GM12878 (cell line): ENCODE data around the gene DPP9. TPM values are rescaled to one million over a fixed set of nuclear protein-coding genes. Genes with fewer than 3 reads are reported as not detected.

Source experiments
- ATAC-seq: fragments of 200-7000 bp; cut with Tn5 transposase; 3 replicates; pipeline ENCODE4 v1.9.1; 2020; ENCODE audit warnings: mild to moderate bottlenecking, moderate library complexity
- BruUV-seq: library from RNA; stranded (reverse); fragments of 400-500 nt; replicated peaks from 2 replicates; lab custom pipeline; 2021; lab: Mats Ljungman, UMichigan
- CTCF ChIA-PET: fragments of 300-600 bp; sonication (Branson Sonifier 250); formaldehyde crosslinking; extraction: SDS; loops from one replicate; lab custom pipeline; 2021; ENCODE audit warnings: inconsistent platforms; lab: Yijun Ruan, JAX
- POLR2A ChIA-PET: fragments of 350-600 bp; formaldehyde crosslinking; extraction: SDS; loops from one replicate; lab custom pipeline; 2021; ENCODE audit warnings: inconsistent platforms; lab: Charles Lee
- RAD21 ChIA-PET: fragments of 300-600 bp; sonication (Branson Sonifier 250); formaldehyde crosslinking; loops from one replicate; lab custom pipeline; 2023; ENCODE audit warnings: antibody characterized with exemption; ENCODE audit not compliant: unreplicated experiment; lab: Charles Lee
- SMC1A ChIA-PET: fragments of 300-600 bp; sonication (Branson Sonifier 250); formaldehyde crosslinking; loops from one replicate; lab custom pipeline; 2023; ENCODE audit not compliant: unreplicated experiment, uncharacterized antibody; lab: Charles Lee
- DNase-seq: peaks from one replicate; pipeline ENCODE4 v3.0.0-alpha.2; 2011; ENCODE audit warnings: low read depth, low spot score
- FAIRE-seq: peaks from 3 replicates; lab custom pipeline; 2011; peaks lifted over from hg19 to GRCh38; lab: Jason Lieb, UNC
- H2AFZ ChIP-seq: 2 replicates; pipeline ENCODE4 v1.6.0; 2011; ENCODE audit warnings: low read depth, low read length, control low read depth; ENCODE audit not compliant: control insufficient read depth
- H3K27ac ChIP-seq: 2 replicates; pipeline ENCODE4 v1.5.1; 2011; ENCODE audit warnings: control low read depth; ENCODE audit not compliant: control insufficient read depth, insufficient read depth
- H3K27me3 ChIP-seq, 2 experiments: replicated peaks in 1 of 2; 2 replicates each; pipeline versions ENCODE4 v1.6.0 to v1.6.1; 2011; ENCODE audit warnings: low read length in 1 of 2; ENCODE audit not compliant: control insufficient read depth in 2 of 2, insufficient read depth in 2 of 2
- H3K36me3 ChIP-seq, 2 experiments: 2 replicates each; pipeline ENCODE4 v1.5.1; 2011; ENCODE audit warnings: low read length in 1 of 2; ENCODE audit not compliant: control insufficient read depth in 2 of 2, insufficient read depth in 2 of 2
- H3K4me1 ChIP-seq: 2 replicates; pipeline ENCODE4 v1.6.1; 2011; ENCODE audit warnings: mild to moderate bottlenecking, low read length, moderate library complexity, mixed read lengths; ENCODE audit not compliant: control insufficient read depth, insufficient read depth
- H3K4me2 ChIP-seq: 2 replicates; pipeline ENCODE4 v1.6.0; 2011; ENCODE audit warnings: control low read depth; ENCODE audit not compliant: control insufficient read depth, insufficient read depth
- H3K4me3 ChIP-seq: fragments of 200-600 bp; sonication (generic); 2 replicates; pipeline ENCODE4 v1.5.1; 2016
- H3K79me2 ChIP-seq: 2 replicates; pipeline ENCODE4 v1.6.0; 2011; ENCODE audit warnings: low read length; ENCODE audit not compliant: control insufficient read depth, insufficient read depth
- H3K9ac ChIP-seq: 2 replicates; pipeline ENCODE4 v1.8.0; 2011; ENCODE audit warnings: low read length, control low read depth, mixed read lengths; ENCODE audit not compliant: control insufficient read depth, insufficient read depth
- H3K9me3 ChIP-seq: replicated peaks from 3 replicates; pipeline ENCODE4 v1.5.1; 2011; ENCODE audit warnings: mild to moderate bottlenecking, low read length; ENCODE audit not compliant: control insufficient read depth, insufficient read depth
- H4K20me1 ChIP-seq: 2 replicates; pipeline ENCODE4 v1.6.0; 2011; ENCODE audit not compliant: control insufficient read depth, insufficient read depth
- IKZF2 ChIP-seq, 2 experiments: fragments of 450-650 bp; IDR thresholded peaks; 2 replicates each; pipeline ENCODE4 v1.6.1; 2017; ENCODE audit warnings: mild to moderate bottlenecking in 2 of 2, moderate library complexity in 2 of 2
- MEF2B ChIP-seq: fragments of 450-650 bp; IDR thresholded peaks from 2 replicates; pipeline ENCODE4 v1.6.1; 2018; ENCODE audit warnings: mild to moderate bottlenecking, moderate library complexity; ENCODE audit not compliant: partially characterized antibody, poor library complexity, severe bottlenecking
- TCF12 ChIP-seq: IDR thresholded peaks from 2 replicates; pipeline ENCODE4 v1.6.1; 2011; ENCODE audit warnings: low read depth, mild to moderate bottlenecking, low read length
- YBX1 ChIP-seq: fragments of 450-650 bp; IDR thresholded peaks from 2 replicates; pipeline ENCODE4 v1.6.1; 2016; ENCODE audit warnings: antibody characterized with exemption
- ZNF622 ChIP-seq: fragments of 450-650 bp; IDR thresholded peaks from 2 replicates; pipeline ENCODE4 v1.6.1; 2017; ENCODE audit warnings: mild to moderate bottlenecking, inconsistent platforms
- WGBS: methylation state at CpG from one replicate; pipeline ENCODE4 v1.1.6; 2016; ENCODE audit warnings: low lambda C conversion rate; ENCODE audit not compliant: insufficient replicate concordance, insufficient coverage; ENCODE audit errors: missing lambda C conversion rate; 5-methylcytosine and 5-hydroxymethylcytosine counted together
- in situ Hi-C: fragments of 300-500 bp; cut with MboI; formaldehyde crosslinking; loops from 9 replicates; pipeline ENCODE4 v1.14.3; 2018; ENCODE audit warnings: mixed read lengths
- intact Hi-C: fragments of 100-400 bp; cut with micrococcal nuclease; formaldehyde crosslinking; loops from one replicate; pipeline ENCODE4 v1.14.2; 2022; ENCODE audit not compliant: unreplicated experiment
- polyA plus RNA-seq, 11 experiments: library from polyadenylated mRNA; depleted of rRNA in 4 of 11; unstranded in 6 of 11; stranded (reverse) in 5 of 11; fragments of >200 nt; fragmentation: Nextera tagmentation in 4 of 11; fragmentation: Illumina TruSeq in 1 of 11; extraction: Ambion mirVana in 4 of 11; extraction: Trizol in 1 of 11; gene quantifications; 1 replicate in 1 of 11; 2 replicates in 10 of 11; pipeline versions ENCODE4 v1.2.1 to v1.2.3, GENCODE V29; 2011 to 2016; ENCODE audit warnings: inconsistent platforms in 2 of 11, missing spikeins in 2 of 11, low read depth in 1 of 11
- total RNA-seq, 4 experiments: library from RNA; depleted of rRNA in 3 of 4; stranded (reverse); fragments of >200 nt in 3 of 4; fragmentation: Illumina TruSeq in 1 of 4; extraction: Trizol in 1 of 4; gene quantifications; 2 replicates each; pipeline versions ENCODE4 v1.2.1 to v1.2.3, GENCODE V29; 2013 to 2021
- TF ChIP-seq, protein P1 (sequence below): fragments of 450-650 bp; IDR thresholded peaks from 2 replicates; pipeline ENCODE4 v1.6.1; 2016; ENCODE audit warnings: mild to moderate bottlenecking, moderate library complexity, borderline replicate concordance
- TF ChIP-seq, protein P2 (sequence below): fragments of 450-650 bp; IDR thresholded peaks from 2 replicates; pipeline ENCODE4 v1.6.1; 2017; ENCODE audit warnings: low read depth, mild to moderate bottlenecking, moderate library complexity
- TF ChIP-seq, protein P3 (sequence below): IDR thresholded peaks from 2 replicates; pipeline ENCODE4 v1.6.1; 2012; ENCODE audit warnings: low read depth, low read length, improper control_type of control experiment
- TF ChIP-seq, protein P4 (sequence below): IDR thresholded peaks from 2 replicates; pipeline ENCODE4 v1.6.1; 2011; ENCODE audit warnings: mild to moderate bottlenecking, low read depth, low read length, moderate library complexity; ENCODE audit not compliant: insufficient replicate concordance

DPP9 gene
- total and polyA plus RNA-seq, 10 of the 15 experiments (the other 5 are each of a cell fraction or from before 2014, with no cell fraction given) = 0.64 to 58.6 (median 27.6) TPM

DNA sequence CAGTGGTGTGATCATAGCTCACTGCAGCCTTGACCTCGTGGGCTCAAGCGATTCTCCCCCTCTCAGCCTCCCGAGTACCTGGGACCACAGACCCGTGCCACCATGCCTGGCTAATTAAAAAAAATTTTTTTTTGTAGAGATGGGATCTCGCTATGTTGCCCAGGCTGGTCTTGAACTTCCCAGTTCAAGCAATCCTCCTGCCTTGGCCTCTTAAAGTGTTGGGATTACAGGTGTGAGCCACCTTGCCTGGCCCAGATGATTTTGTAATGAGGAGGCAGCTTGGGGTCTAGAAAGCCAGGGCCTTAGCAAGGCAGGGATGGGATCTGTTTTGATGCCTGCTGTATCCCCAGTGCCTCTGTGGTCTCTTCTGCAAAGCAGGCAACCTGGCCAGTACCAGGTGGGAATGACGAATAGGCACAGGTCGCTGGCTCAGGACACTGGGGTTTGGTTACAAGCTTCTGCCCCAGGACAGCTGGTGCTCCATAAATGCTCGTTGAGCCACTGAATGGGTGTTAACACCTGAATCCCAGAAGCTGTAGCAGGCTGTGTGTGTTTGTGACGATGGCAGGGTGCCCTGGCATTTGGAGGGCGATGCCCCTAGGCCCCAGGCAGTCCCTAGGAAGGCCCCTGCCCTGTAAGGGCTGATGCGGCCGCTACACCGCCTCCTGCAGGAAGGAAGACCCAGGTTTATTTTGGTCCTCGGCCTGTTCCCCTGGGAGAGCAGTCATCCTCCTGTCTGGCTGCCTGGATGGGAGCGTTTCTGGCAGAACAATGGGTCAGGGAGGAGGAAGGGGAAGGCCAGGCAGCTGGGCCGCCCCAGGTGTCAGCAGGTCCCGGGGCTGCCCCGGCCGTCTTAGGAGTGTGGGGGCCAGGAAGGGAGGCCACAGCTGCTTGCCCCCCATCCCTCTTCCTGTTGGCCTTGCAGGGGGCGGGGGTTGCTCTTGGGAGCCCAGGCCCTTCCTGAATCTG is 75.7 kb downstream of the DPP9 start:
- FAIRE-seq (no peak), ATAC-seq (peak; percentile 57), DNase-seq (no peak)
- Histone ChIP-seq H3K4me1 (peaks cover 7% of the 10 kb centered on the region; the same call in 1 of the 2 replicates), H3K9me3 (no peaks in the 10 kb centered on the region), H3K27me3 (no peaks in the 10 kb centered on the region), H3K27ac (peak overlapping the region; percentile 48; the same call in 1 of the 2 replicates), H3K79me2 (no peaks in the 10 kb centered on the region; the same call in 1 of the 2 replicates), H3K9ac (peak overlapping the region; percentile 22; the same call in 1 of the 2 replicates), H3K36me3 (no peaks in the 10 kb centered on the region; a peak in 3 of 4 replicates), H3K4me3 (no peak overlapping the region), H4K20me1 (no peaks in the 10 kb centered on the region), H3K4me2 (peak overlapping the region; percentile 54), H2AFZ (no peak overlapping the region; the same call in 1 of the 2 replicates)
- in situ Hi-C loops = no loop called here
- ChIA-PET POLR2A (no interaction called here), CTCF (interaction anchor here (1.1 to 3.2 kb wide), 3 partner anchors 11 to 14 kb away, joined by 3 to 11 read pairs (median 7); no protein-coding TSS in a partner anchor), SMC1A (interaction anchor here (1.0 kb wide), 1 partner anchor 23 kb away, joined by 3 read pairs; no protein-coding TSS in a partner anchor), RAD21 (interaction anchor here (0.7 kb wide), 1 partner anchor 26 kb away, joined by 3 read pairs; no protein-coding TSS in a partner anchor)
- WGBS = 75% methylated on average over 19 of the region's 20 CpGs
- BruUV-seq = no TSS peak
- intact Hi-C loops = no loop called here
- 0 out of 2 replicates have a peak, but pooled peaks have one; percentile 34 for TF ChIP-seq TCF12
- peak in 1 of 2 experiments; percentile 22; a peak in 2 of 4 replicates for TF ChIP-seq IKZF2 (IDR thresholded peaks at IDR 0.05)
- TF ChIP-seq, protein P1, sequence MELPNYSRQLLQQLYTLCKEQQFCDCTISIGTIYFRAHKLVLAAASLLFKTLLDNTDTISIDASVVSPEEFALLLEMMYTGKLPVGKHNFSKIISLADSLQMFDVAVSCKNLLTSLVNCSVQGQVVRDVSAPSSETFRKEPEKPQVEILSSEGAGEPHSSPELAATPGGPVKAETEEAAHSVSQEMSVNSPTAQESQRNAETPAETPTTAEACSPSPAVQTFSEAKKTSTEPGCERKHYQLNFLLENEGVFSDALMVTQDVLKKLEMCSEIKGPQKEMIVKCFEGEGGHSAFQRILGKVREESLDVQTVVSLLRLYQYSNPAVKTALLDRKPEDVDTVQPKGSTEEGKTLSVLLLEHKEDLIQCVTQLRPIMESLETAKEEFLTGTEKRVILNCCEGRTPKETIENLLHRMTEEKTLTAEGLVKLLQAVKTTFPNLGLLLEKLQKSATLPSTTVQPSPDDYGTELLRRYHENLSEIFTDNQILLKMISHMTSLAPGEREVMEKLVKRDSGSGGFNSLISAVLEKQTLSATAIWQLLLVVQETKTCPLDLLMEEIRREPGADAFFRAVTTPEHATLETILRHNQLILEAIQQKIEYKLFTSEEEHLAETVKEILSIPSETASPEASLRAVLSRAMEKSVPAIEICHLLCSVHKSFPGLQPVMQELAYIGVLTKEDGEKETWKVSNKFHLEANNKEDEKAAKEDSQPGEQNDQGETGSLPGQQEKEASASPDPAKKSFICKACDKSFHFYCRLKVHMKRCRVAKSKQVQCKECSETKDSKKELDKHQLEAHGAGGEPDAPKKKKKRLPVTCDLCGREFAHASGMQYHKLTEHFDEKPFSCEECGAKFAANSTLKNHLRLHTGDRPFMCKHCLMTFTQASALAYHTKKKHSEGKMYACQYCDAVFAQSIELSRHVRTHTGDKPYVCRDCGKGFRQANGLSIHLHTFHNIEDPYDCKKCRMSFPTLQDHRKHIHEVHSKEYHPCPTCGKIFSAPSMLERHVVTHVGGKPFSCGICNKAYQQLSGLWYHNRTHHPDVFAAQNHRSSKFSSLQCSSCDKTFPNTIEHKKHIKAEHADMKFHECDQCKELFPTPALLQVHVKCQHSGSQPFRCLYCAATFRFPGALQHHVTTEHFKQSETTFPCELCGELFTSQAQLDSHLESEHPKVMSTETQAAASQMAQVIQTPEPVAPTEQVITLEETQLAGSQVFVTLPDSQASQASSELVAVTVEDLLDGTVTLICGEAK = no peak
- peak; percentile 58 for TF ChIP-seq MEF2B
- TF ChIP-seq YBX1 = no peak
- TF ChIP-seq, protein P2, sequence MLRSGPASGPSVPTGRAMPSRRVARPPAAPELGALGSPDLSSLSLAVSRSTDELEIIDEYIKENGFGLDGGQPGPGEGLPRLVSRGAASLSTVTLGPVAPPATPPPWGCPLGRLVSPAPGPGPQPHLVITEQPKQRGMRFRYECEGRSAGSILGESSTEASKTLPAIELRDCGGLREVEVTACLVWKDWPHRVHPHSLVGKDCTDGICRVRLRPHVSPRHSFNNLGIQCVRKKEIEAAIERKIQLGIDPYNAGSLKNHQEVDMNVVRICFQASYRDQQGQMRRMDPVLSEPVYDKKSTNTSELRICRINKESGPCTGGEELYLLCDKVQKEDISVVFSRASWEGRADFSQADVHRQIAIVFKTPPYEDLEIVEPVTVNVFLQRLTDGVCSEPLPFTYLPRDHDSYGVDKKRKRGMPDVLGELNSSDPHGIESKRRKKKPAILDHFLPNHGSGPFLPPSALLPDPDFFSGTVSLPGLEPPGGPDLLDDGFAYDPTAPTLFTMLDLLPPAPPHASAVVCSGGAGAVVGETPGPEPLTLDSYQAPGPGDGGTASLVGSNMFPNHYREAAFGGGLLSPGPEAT = peak; percentile 23; the same call in 1 of the 2 replicates
- TF ChIP-seq, protein P3, sequence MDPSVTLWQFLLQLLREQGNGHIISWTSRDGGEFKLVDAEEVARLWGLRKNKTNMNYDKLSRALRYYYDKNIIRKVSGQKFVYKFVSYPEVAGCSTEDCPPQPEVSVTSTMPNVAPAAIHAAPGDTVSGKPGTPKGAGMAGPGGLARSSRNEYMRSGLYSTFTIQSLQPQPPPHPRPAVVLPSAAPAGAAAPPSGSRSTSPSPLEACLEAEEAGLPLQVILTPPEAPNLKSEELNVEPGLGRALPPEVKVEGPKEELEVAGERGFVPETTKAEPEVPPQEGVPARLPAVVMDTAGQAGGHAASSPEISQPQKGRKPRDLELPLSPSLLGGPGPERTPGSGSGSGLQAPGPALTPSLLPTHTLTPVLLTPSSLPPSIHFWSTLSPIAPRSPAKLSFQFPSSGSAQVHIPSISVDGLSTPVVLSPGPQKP = no peak
- TF ChIP-seq, protein P4, sequence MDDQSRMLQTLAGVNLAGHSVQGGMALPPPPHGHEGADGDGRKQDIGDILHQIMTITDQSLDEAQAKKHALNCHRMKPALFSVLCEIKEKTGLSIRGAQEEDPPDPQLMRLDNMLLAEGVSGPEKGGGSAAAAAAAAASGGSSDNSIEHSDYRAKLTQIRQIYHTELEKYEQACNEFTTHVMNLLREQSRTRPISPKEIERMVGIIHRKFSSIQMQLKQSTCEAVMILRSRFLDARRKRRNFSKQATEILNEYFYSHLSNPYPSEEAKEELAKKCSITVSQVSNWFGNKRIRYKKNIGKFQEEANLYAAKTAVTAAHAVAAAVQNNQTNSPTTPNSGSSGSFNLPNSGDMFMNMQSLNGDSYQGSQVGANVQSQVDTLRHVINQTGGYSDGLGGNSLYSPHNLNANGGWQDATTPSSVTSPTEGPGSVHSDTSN = no peak
- no peak for TF ChIP-seq ZNF622
